Body of pancreas (tissue), 4 donors: ENCODE results near the gene S100A2. TPM values are rescaled to one million over a fixed set of nuclear protein-coding genes. Genes with fewer than 3 reads are reported as not detected.
"Not testable (repeated sequence)": the region's sequence is repeated elsewhere in the genome, so short reads cannot be mapped to it uniquely, and the experiment has no call there.

Source experiments
- ATAC-seq: fragments of 150-250 bp; one replicate; pipeline ENCODE4 v1.9.1; 2016
- DNase-seq, 4 donors: peaks; one replicate each; pipeline ENCODE4 v3.0.0-alpha.2; 2019
- H3K27ac ChIP-seq, 4 donors: fragments of 200-600 bp; sonication (generic); 1 replicate in 3 of 4; 2 replicates in 1 of 4; pipeline versions ENCODE4 v1.5.1 to v1.6.1; 2016 to 2019; ENCODE audit warnings: mild to moderate bottlenecking in 1 of 4, mixed read lengths in 1 of 4, moderate library complexity in 1 of 4
- H3K27me3 ChIP-seq, 2 donors: fragments of 200-600 bp; sonication (generic); one replicate each; pipeline ENCODE4 v1.6.0; 2016; ENCODE audit warnings: mild to moderate bottlenecking in 1 of 2
- H3K36me3 ChIP-seq, 2 donors: fragments of 200-600 bp; sonication (generic); replicated peaks in 1 of 2; 2 replicates each; pipeline ENCODE4 v1.5.1; 2016; ENCODE audit warnings: low read depth in 2 of 2; ENCODE audit not compliant: insufficient read depth in 1 of 2
- H3K4me1 ChIP-seq: fragments of 200-600 bp; sonication (generic); one replicate; pipeline ENCODE4 v1.6.0; 2016
- H3K4me3 ChIP-seq, 2 donors: fragments of 200-600 bp; sonication (generic); 1 replicate in 1 of 2; 2 replicates in 1 of 2; pipeline ENCODE4 v1.5.1; 2016 to 2019
- H3K9me3 ChIP-seq, 3 donors: fragments of 200-600 bp; sonication (generic); 1 replicate in 2 of 3; 2 replicates in 1 of 3; pipeline ENCODE4 v1.5.1; 2016
- CTCF ChIP-seq, 7 experiments: fragments of 450-650 bp in 4 of 7; fragments of 200-600 bp in 3 of 7; sonication (generic) in 3 of 7; IDR thresholded peaks; one replicate each; pipeline ENCODE4 v1.5.1; 2016 to 2019; ENCODE audit warnings: antibody characterized with exemption in 7 of 7
- POLR2A ChIP-seq, 3 donors: fragments of 450-650 bp; IDR thresholded peaks; one replicate each; pipeline ENCODE4 v1.6.1; 2016; ENCODE audit warnings: antibody characterized with exemption in 3 of 3, mild to moderate bottlenecking in 2 of 3
- WGBS, 2 donors: methylation state at CpG; one replicate each; pipeline ENCODE4 v1.1.5; 2017; 5-methylcytosine and 5-hydroxymethylcytosine counted together
- intact Hi-C: fragments of 100-400 bp; cut with DNase I; formaldehyde crosslinking; loops from one replicate; pipeline ENCODE4 v1.15.1; 2023
- total RNA-seq, 2 donors: library from RNA; depleted of rRNA; stranded (reverse); fragments of >200 nt; gene quantifications; one replicate each; pipeline ENCODE4 v1.1.0, GENCODE V29; 2016

S100A2 gene
- total RNA-seq, 2 donors from 2014 or later = not detected

GRCh38 chr1:153586347-153586746, 20.7 kb upstream of the S100A2 start:
- intact Hi-C loops = no loop called here
- ATAC-seq = no peak
- no peaks in the 10 kb centered on the region for H3K9me3 ChIP-seq
- no peak for TF ChIP-seq CTCF (IDR thresholded peaks at IDR 0.05)
- TF ChIP-seq POLR2A (IDR thresholded peaks at IDR 0.05) = no peak
- H3K4me3 ChIP-seq = no peak overlapping the region
- no peaks in the 10 kb centered on the region for H3K4me1 ChIP-seq
- H3K27me3 ChIP-seq = no peaks in the 10 kb centered on the region
- H3K27ac ChIP-seq = no peak overlapping the region
- DNase-seq = no peak
- H3K36me3 ChIP-seq = no peaks in the 10 kb centered on the region
- WGBS, 2 donors = 54 to 73% methylated on average over 1 of the region's 1 CpG

GRCh38 chr1:153585006-153585405, 19.4 kb upstream of the S100A2 start:
- no peak overlapping the region for H3K4me3 ChIP-seq
- H3K27ac ChIP-seq = no peak overlapping the region
- DNase-seq (no peak), ATAC-seq (no peak)
- H3K27me3 ChIP-seq = no peaks in the 10 kb centered on the region
- TF ChIP-seq CTCF (IDR thresholded peaks at IDR 0.05) = no peak
- TF ChIP-seq POLR2A (IDR thresholded peaks at IDR 0.05) = no peak
- no peaks in the 10 kb centered on the region for H3K36me3 ChIP-seq
- H3K9me3 ChIP-seq = no peaks in the 10 kb centered on the region
- 81 to 86% methylated on average over 1 of the region's 1 CpG for WGBS, 2 donors
- intact Hi-C loops = no loop called here
- H3K4me1 ChIP-seq = no peaks in the 10 kb centered on the region

DNA sequence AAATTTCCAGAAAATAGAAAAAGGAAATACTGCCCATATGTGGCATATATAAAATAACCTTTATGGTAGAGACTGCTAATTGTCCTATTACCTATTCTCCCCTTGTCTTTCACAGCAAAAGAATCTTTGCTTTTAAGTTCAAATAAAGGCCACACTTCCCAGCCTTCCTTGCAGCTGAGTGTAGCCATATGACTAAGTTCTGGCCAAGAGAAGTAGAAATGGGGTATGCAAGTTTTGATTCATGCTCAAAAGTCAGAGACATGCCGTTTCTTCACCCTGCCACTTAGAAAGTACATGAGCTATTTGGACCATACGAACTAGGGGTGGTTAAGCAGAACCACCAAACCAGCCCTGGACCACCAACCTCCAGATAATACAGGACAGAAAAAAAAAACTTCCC, 18.3 kb upstream of the S100A2 start:
- intact Hi-C loops = no loop called here
- H3K9me3 ChIP-seq = no peaks in the 10 kb centered on the region
- no peak overlapping the region for H3K27ac ChIP-seq
- TF ChIP-seq CTCF (IDR thresholded peaks at IDR 0.05) (no peak), POLR2A (IDR thresholded peaks at IDR 0.05) (no peak)
- 70 to 82% methylated on average over 2 of the region's 2 CpGs for WGBS, 2 donors
- no peak for DNase-seq
- no peaks in the 10 kb centered on the region for H3K4me1 ChIP-seq
- no peaks in the 10 kb centered on the region for H3K27me3 ChIP-seq
- no peaks in the 10 kb centered on the region for H3K36me3 ChIP-seq
- no peak overlapping the region for H3K4me3 ChIP-seq
- ATAC-seq = no peak

DNA sequence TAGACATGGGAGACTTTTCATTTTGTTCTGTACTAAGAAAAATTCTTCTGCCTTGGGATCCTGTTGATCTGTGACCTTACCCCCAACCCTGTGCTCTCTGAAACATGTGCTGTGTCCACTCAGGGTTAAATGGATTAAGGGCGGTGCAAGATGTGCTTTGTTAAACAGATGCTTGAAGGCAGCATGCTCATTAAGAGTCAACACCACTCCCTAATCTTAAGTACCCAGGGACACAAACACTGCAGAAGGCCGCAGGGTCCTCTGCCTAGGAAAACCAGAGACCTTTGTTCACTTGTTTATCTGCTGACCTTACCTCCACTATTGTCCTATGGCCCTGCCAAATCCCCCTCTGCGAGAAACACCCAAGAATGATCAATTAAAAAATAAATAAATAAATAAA, 17.9 kb upstream of the S100A2 start:
- H3K36me3 ChIP-seq, H3K4me3 ChIP-seq, H3K4me1 ChIP-seq, intact Hi-C loops, H3K9me3 ChIP-seq, ATAC-seq, H3K27me3 ChIP-seq, DNase-seq, H3K27ac ChIP-seq: not testable (repeated sequence)
- WGBS, 2 donors = 68 to 88% methylated on average over 2 to 3 of the region's 3 CpGs

GRCh38 chr1:153582836-153583235, 17.2 kb upstream of the S100A2 start:
- 87% methylated on average over 13 of the region's 34 CpGs; no CpG with 5 or more reads in 1 of the 2 donors for WGBS, 2 donors
- H3K27ac ChIP-seq, ATAC-seq, intact Hi-C loops, H3K36me3 ChIP-seq, H3K27me3 ChIP-seq, H3K9me3 ChIP-seq, DNase-seq, H3K4me3 ChIP-seq, H3K4me1 ChIP-seq: not testable (repeated sequence)

DNA sequence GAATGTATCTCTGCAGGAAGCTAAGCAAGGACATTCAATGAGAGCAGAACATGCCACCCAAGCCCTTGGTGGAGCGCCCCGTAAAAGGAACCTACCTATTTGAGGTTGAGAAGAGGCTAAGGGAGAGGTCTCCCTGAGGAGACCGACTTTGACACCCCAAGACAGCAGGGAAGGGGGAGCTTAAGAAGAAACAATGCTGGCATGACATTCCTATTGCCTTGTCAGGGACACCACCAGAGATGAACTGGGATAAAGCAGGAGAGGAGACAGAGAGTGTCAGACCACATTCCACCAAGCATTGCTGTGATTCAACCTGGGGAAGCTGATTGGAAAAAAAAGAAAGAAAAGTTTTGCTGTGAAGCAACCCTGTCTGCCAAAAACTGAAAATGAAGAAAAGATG, 13.3 kb upstream of the S100A2 start:
- Histone ChIP-seq H3K4me3 (no peak overlapping the region), H3K27ac (no peak overlapping the region), H3K36me3 (no peaks in the 10 kb centered on the region), H3K9me3 (no peaks in the 10 kb centered on the region), H3K4me1 (no peaks in the 10 kb centered on the region), H3K27me3 (no peaks in the 10 kb centered on the region)
- ATAC-seq (no peak), DNase-seq (no peak)
- TF ChIP-seq POLR2A (IDR thresholded peaks at IDR 0.05) (no peak), CTCF (IDR thresholded peaks at IDR 0.05) (no peak)
- WGBS, 2 donors = 50 to 79% methylated on average over 1 to 3 of the region's 3 CpGs
- intact Hi-C loops = loop anchor here (5.0 kb wide), 1 partner anchor 33 kb away; the partner anchor contains the start of gene S100A16
